ENCODE results near the gene IGDCC3.
"Not testable (repeated sequence)": the region's sequence is repeated elsewhere in the genome, so short reads cannot be mapped to it uniquely, and the experiment has no call there.

IGDCC3 gene

GRCh38 chr15:65366122-65366892, 11.5 kb downstream of the IGDCC3 start:
- peaks cover 18% of the 10 kb centered on the region for H3K4me1 ChIP-seq
- H3K4me3 ChIP-seq = no peak overlapping the region
- in situ Hi-C loops (cut with MboI; ENCODE audit: low sequenced_read_pairs) = no loop called here
- no peak for DNase-seq (ENCODE audit: low spot score in 2 of 2)
- H3K36me3 ChIP-seq (replicated peaks) = no peaks in the 10 kb centered on the region; the same call in 1 of the 2 replicates
- H3K9me3 ChIP-seq = no peaks in the 10 kb centered on the region
- H3K27me3 ChIP-seq (ENCODE audit: low read depth) = no peaks in the 10 kb centered on the region

- Histone ChIP-seq H3K36me3 (replicated peaks) (no peaks in the 10 kb centered on the region; the same call in 1 of the 2 replicates), H3K4me3 (no peak overlapping the region), H3K4me1 (peaks cover 18% of the 10 kb centered on the region), H3K9me3 (no peaks in the 10 kb centered on the region), H3K27me3 (ENCODE audit: low read depth) (no peaks in the 10 kb centered on the region)
- no peak for DNase-seq (ENCODE audit: low spot score in 2 of 2)
- in situ Hi-C loops (cut with MboI; ENCODE audit: low sequenced_read_pairs) = no loop called here
These were observed 12.6 kb downstream of the IGDCC3 start for GRCh38 chr15:65365229-65365628.

GRCh38 chr15:65363766-65364165, 14.0 kb downstream of the IGDCC3 start:
- Histone ChIP-seq H3K27me3 (ENCODE audit: low read depth) (no peaks in the 10 kb centered on the region), H3K4me1 (peaks cover 11% of the 10 kb centered on the region), H3K36me3 (replicated peaks) (no peaks in the 10 kb centered on the region), H3K9me3 (no peaks in the 10 kb centered on the region), H3K4me3 (no peak overlapping the region)
- no peak for DNase-seq (ENCODE audit: low spot score in 2 of 2)
- in situ Hi-C loops (cut with MboI; ENCODE audit: low sequenced_read_pairs) = no loop called here

GRCh38 chr15:65363306-65363705, 14.5 kb downstream of the IGDCC3 start:
- no peak for DNase-seq (ENCODE audit: low spot score in 2 of 2)
- Histone ChIP-seq H3K27me3 (ENCODE audit: low read depth) (no peaks in the 10 kb centered on the region), H3K4me1 (peaks cover 7% of the 10 kb centered on the region), H3K36me3 (replicated peaks) (no peaks in the 10 kb centered on the region), H3K9me3 (no peaks in the 10 kb centered on the region), H3K4me3 (no peak overlapping the region)
- in situ Hi-C loops (cut with MboI; ENCODE audit: low sequenced_read_pairs) = no loop called here

- in situ Hi-C loops (cut with MboI; ENCODE audit: low sequenced_read_pairs) = no loop called here
- Histone ChIP-seq H3K4me1 (peaks cover 1% of the 10 kb centered on the region; the same call in 1 of the 2 replicates), H3K27me3 (ENCODE audit: low read depth) (no peaks in the 10 kb centered on the region)
These were observed 15.3 kb downstream of the IGDCC3 start for GRCh38 chr15:65362491-65362890.

GRCh38 chr15:65361708-65362459, 15.9 kb downstream of the IGDCC3 start:
- Histone ChIP-seq H3K9me3 (no peaks in the 10 kb centered on the region), H3K36me3 (replicated peaks) (no peaks in the 10 kb centered on the region), H3K4me1 (no peaks in the 10 kb centered on the region), H3K27me3 (ENCODE audit: low read depth) (no peaks in the 10 kb centered on the region), H3K4me3 (no peak overlapping the region)
- in situ Hi-C loops (cut with MboI; ENCODE audit: low sequenced_read_pairs) = no loop called here
- no peak for DNase-seq (ENCODE audit: low spot score in 2 of 2)

More at GRCh38 chr15:65362491-65362890, 15.3 kb downstream of the IGDCC3 start:
- no peak for DNase-seq (ENCODE audit: low spot score in 2 of 2)
- H3K36me3 ChIP-seq (replicated peaks) = no peaks in the 10 kb centered on the region
- no peaks in the 10 kb centered on the region for H3K9me3 ChIP-seq
- no peak overlapping the region for H3K4me3 ChIP-seq

GRCh38 chr15:65360506-65360905, 17.3 kb downstream of the IGDCC3 start:
- DNase-seq (ENCODE audit: low spot score in 2 of 2) = no peak
- in situ Hi-C loops (cut with MboI; ENCODE audit: low sequenced_read_pairs) = no loop called here
- H3K36me3 ChIP-seq (replicated peaks) = no peaks in the 10 kb centered on the region

GRCh38 chr15:65355988-65356353, 21.8 kb downstream of the IGDCC3 start:
- in situ Hi-C loops (cut with MboI; ENCODE audit: low sequenced_read_pairs) = no loop called here
- H3K9me3 ChIP-seq = no peaks in the 10 kb centered on the region
- DNase-seq (ENCODE audit: low spot score in 2 of 2) = no peak
- no peaks in the 10 kb centered on the region for H3K27me3 ChIP-seq (ENCODE audit: low read depth)
- peaks cover 20% of the 10 kb centered on the region for H3K4me1 ChIP-seq
- peak overlapping the region; percentile 16 for H3K4me3 ChIP-seq
- H3K36me3 ChIP-seq (replicated peaks) = no peaks in the 10 kb centered on the region

More at GRCh38 chr15:65360506-65360905, 17.3 kb downstream of the IGDCC3 start:
- Histone ChIP-seq H3K4me1 (peaks cover 5% of the 10 kb centered on the region), H3K27me3 (ENCODE audit: low read depth) (no peaks in the 10 kb centered on the region), H3K4me3 (no peak overlapping the region), H3K9me3 (no peaks in the 10 kb centered on the region)

GRCh38 chr15:65355173-65355987, 22.4 kb downstream of the IGDCC3 start:
- no peaks in the 10 kb centered on the region for H3K36me3 ChIP-seq (replicated peaks)
- H3K4me3 ChIP-seq = peak overlapping the region; percentile 16
- no peaks in the 10 kb centered on the region for H3K27me3 ChIP-seq (ENCODE audit: low read depth)
- in situ Hi-C loops (cut with MboI; ENCODE audit: low sequenced_read_pairs) = no loop called here
- H3K4me1 ChIP-seq = peaks cover 22% of the 10 kb centered on the region
- no peaks in the 10 kb centered on the region for H3K9me3 ChIP-seq
- DNase-seq (ENCODE audit: low spot score in 2 of 2) = peak in 1 of 2 experiments; percentile 72

GRCh38 chr15:65354835-65355172, 23.0 kb downstream of the IGDCC3 start:
- in situ Hi-C loops (cut with MboI; ENCODE audit: low sequenced_read_pairs) = no loop called here
- no peak for DNase-seq (ENCODE audit: low spot score in 2 of 2)
- no peak overlapping the region for H3K4me3 ChIP-seq
- no peaks in the 10 kb centered on the region for H3K9me3 ChIP-seq
- H3K36me3 ChIP-seq (replicated peaks) = no peaks in the 10 kb centered on the region
- no peaks in the 10 kb centered on the region for H3K27me3 ChIP-seq (ENCODE audit: low read depth)
- peaks cover 22% of the 10 kb centered on the region for H3K4me1 ChIP-seq

- peak in 1 of 2 experiments; percentile 43 for DNase-seq (ENCODE audit: low spot score in 2 of 2)
- H3K4me1 ChIP-seq = peaks cover 40% of the 10 kb centered on the region
- H3K4me3 ChIP-seq; H3K36me3 ChIP-seq (replicated peaks); H3K9me3 ChIP-seq; in situ Hi-C loops (cut with MboI; ENCODE audit: low sequenced_read_pairs); H3K27me3 ChIP-seq (ENCODE audit: low read depth): not testable (repeated sequence)
These were observed 25.8 kb downstream of the IGDCC3 start for GRCh38 chr15:65351972-65352371.

- Histone ChIP-seq H3K4me3 (no peak overlapping the region), H3K4me1 (peaks cover 35% of the 10 kb centered on the region), H3K27me3 (ENCODE audit: low read depth) (no peaks in the 10 kb centered on the region), H3K9me3 (no peaks in the 10 kb centered on the region), H3K36me3 (replicated peaks) (no peaks in the 10 kb centered on the region)
- no peak for DNase-seq (ENCODE audit: low spot score in 2 of 2)
- in situ Hi-C loops (cut with MboI; ENCODE audit: low sequenced_read_pairs) = no loop called here
These were observed 28.5 kb downstream of the IGDCC3 start for GRCh38 chr15:65349338-65349737.

GRCh38 chr15:65347756-65348155, 30.0 kb downstream of the IGDCC3 start:
- H3K4me3 ChIP-seq; H3K27me3 ChIP-seq (ENCODE audit: low read depth); H3K36me3 ChIP-seq (replicated peaks); in situ Hi-C loops (cut with MboI; ENCODE audit: low sequenced_read_pairs); DNase-seq (ENCODE audit: low spot score in 2 of 2); H3K9me3 ChIP-seq: not testable (repeated sequence)
- peaks cover 34% of the 10 kb centered on the region for H3K4me1 ChIP-seq

Measured in HAP-1 (cell line).